HepG2 (cell line): Measurements from ENCODE around the gene SLC29A2. TPM values are rescaled to one million over a fixed set of nuclear protein-coding genes. Genes with fewer than 3 reads are reported as not detected.
A peak's percentile ranks its signal among the peaks of the same experiment; 100 is the strongest.

ENCODE experiments used
- ADNP ChIP-seq: sonication (generic); formaldehyde crosslinking; IDR thresholded peaks from 2 replicates; pipeline ENCODE4 v1.4.0; 2020; ENCODE audit warnings: missing genetic modification reagents
- ARID3A ChIP-seq: IDR thresholded peaks from 2 replicates; pipeline ENCODE4 v1.6.1; 2012; ENCODE audit warnings: low read depth, low read length, improper control_type of control experiment
- GABPA ChIP-seq, 2 experiments: IDR thresholded peaks; 2 replicates each; pipeline ENCODE4 v1.6.1; 2011 to 2016; ENCODE audit warnings: low read depth in 2 of 2, low read length in 1 of 2, missing biosample characterization in 1 of 2, missing genetic modification characterization in 1 of 2
- GATAD2A ChIP-seq: IDR thresholded peaks from 2 replicates; pipeline ENCODE4 v1.6.1; 2016
- GRHL1 ChIP-seq: sonication (generic); formaldehyde crosslinking; conservative IDR thresholded peaks from 2 replicates; pipeline ENCODE4 v1.8.0; 2022; ENCODE audit warnings: missing genetic modification reagents
- HNF1B ChIP-seq: sonication (generic); formaldehyde crosslinking; IDR thresholded peaks from 2 replicates; pipeline ENCODE4 v1.5.1; 2020; ENCODE audit warnings: mild to moderate bottlenecking, moderate library complexity, missing genetic modification reagents
- HOXD1 ChIP-seq: sonication (generic); formaldehyde crosslinking; IDR thresholded peaks from 2 replicates; pipeline ENCODE4 v1.5.0; 2020; ENCODE audit warnings: missing genetic modification reagents
- JUND ChIP-seq: sonication (generic); formaldehyde crosslinking; IDR thresholded peaks from 2 replicates; pipeline ENCODE4 v1.8.0; 2022; ENCODE audit warnings: mild to moderate bottlenecking, missing genetic modification reagents
- MTF1 ChIP-seq: sonication (generic); formaldehyde crosslinking; IDR thresholded peaks from 2 replicates; pipeline ENCODE4 v1.5.0; 2020; ENCODE audit warnings: missing genetic modification reagents
- MYPOP ChIP-seq: sonication (generic); formaldehyde crosslinking; IDR thresholded peaks from 2 replicates; pipeline ENCODE4 v1.8.1; 2023; ENCODE audit warnings: mild to moderate bottlenecking, moderate library complexity, missing genetic modification reagents
- NBN ChIP-seq: fragments of 450-650 bp; conservative IDR thresholded peaks from 2 replicates; pipeline ENCODE4 v1.6.1; 2017
- NFKB2 ChIP-seq: sonication (generic); formaldehyde crosslinking; IDR thresholded peaks from 2 replicates; pipeline ENCODE4 v1.4.0; 2020; ENCODE audit warnings: missing genetic modification reagents, borderline replicate concordance
- NR0B2 ChIP-seq: sonication (generic); formaldehyde crosslinking; IDR thresholded peaks from 2 replicates; pipeline ENCODE4 v1.4.0; 2020; ENCODE audit warnings: mild to moderate bottlenecking, missing genetic modification reagents
- POLR2A ChIP-seq, 2 experiments: IDR thresholded peaks; 2 replicates each; pipeline ENCODE4 v1.6.1; 2011; ENCODE audit warnings: low read depth in 2 of 2, low read length in 2 of 2, mild to moderate bottlenecking in 1 of 2, moderate library complexity in 1 of 2; ENCODE audit not compliant: insufficient read depth in 1 of 2
- RBAK ChIP-seq: sonication (generic); formaldehyde crosslinking; IDR thresholded peaks from 2 replicates; pipeline ENCODE4 v1.5.1; 2020; ENCODE audit warnings: mild to moderate bottlenecking, missing genetic modification reagents
- REL ChIP-seq: sonication (generic); formaldehyde crosslinking; conservative IDR thresholded peaks from 2 replicates; pipeline ENCODE4 v1.8.0; 2022; ENCODE audit warnings: mild to moderate bottlenecking, missing genetic modification reagents, moderate library complexity
- RELA ChIP-seq: sonication (generic); formaldehyde crosslinking; IDR thresholded peaks from 2 replicates; pipeline ENCODE4 v1.4.0; 2020; ENCODE audit warnings: missing genetic modification reagents
- RFX1 ChIP-seq: fragments of 450-650 bp; IDR thresholded peaks from 2 replicates; pipeline ENCODE4 v1.6.1; 2017
- SATB2 ChIP-seq: sonication (generic); formaldehyde crosslinking; IDR thresholded peaks from 2 replicates; pipeline ENCODE4 v1.5.0; 2020; ENCODE audit warnings: missing genetic modification reagents
- SIX4 ChIP-seq: sonication (generic); formaldehyde crosslinking; IDR thresholded peaks from 2 replicates; pipeline ENCODE4 v1.4.0; 2020; ENCODE audit warnings: missing genetic modification reagents
- THAP11 ChIP-seq: IDR thresholded peaks from 2 replicates; pipeline ENCODE4 v1.6.1; 2016; ENCODE audit warnings: missing biosample characterization, missing genetic modification reagents
- ZFAT ChIP-seq: sonication (generic); formaldehyde crosslinking; conservative IDR thresholded peaks from 2 replicates; pipeline ENCODE4 v1.8.1; 2023; ENCODE audit warnings: missing genetic modification reagents, inconsistent platforms
- ZNF558 ChIP-seq: sonication (generic); formaldehyde crosslinking; IDR thresholded peaks from 2 replicates; pipeline ENCODE4 v1.9.0; 2022; ENCODE audit warnings: mild to moderate bottlenecking, missing genetic modification reagents, borderline replicate concordance
- ZNF782 ChIP-seq: sonication (generic); formaldehyde crosslinking; IDR thresholded peaks from 2 replicates; pipeline ENCODE4 v1.4.0; 2020; ENCODE audit warnings: missing genetic modification reagents, mild to moderate bottlenecking, borderline replicate concordance
- ZNF788 ChIP-seq: sonication (generic); formaldehyde crosslinking; IDR thresholded peaks from 2 replicates; pipeline ENCODE4 v1.5.0; 2020; ENCODE audit warnings: mild to moderate bottlenecking, missing genetic modification reagents, borderline replicate concordance
- ZNF878 ChIP-seq: sonication (generic); formaldehyde crosslinking; IDR thresholded peaks from 2 replicates; pipeline ENCODE4 v1.8.1; 2023; ENCODE audit warnings: mild to moderate bottlenecking, missing genetic modification reagents, moderate library complexity
- polyA plus RNA-seq, 8 experiments: library from polyadenylated mRNA; depleted of rRNA in 3 of 8; stranded (reverse) in 7 of 8; unstranded in 1 of 8; fragments of >200 nt; fragmentation: Illumina TruSeq in 4 of 8; extraction: Trizol in 4 of 8; gene quantifications; 2 replicates each; pipeline versions ENCODE4 v1.2.1 to v1.2.3, GENCODE V29; 2011 to 2016; ENCODE audit warnings: low read depth in 4 of 8, missing spikeins in 1 of 8, mixed read lengths in 1 of 8; ENCODE audit not compliant: insufficient read depth in 1 of 8
- total RNA-seq, 5 experiments: library from RNA; depleted of rRNA; stranded (reverse); fragments of >200 nt; fragmentation: Illumina TruSeq; extraction: Trizol; gene quantifications; 2 replicates each; pipeline ENCODE4 v1.2.3, GENCODE V29; 2016; ENCODE audit warnings: low read depth in 1 of 5

The SLC29A2 gene
- total and polyA plus RNA-seq, 2 of the 13 experiments (the other 11 are each of a cell fraction or from before 2014, with no cell fraction given) = 0.63 to 0.66 TPM

- TF ChIP-seq POLR2A (IDR thresholded peaks at IDR 0.05; ENCODE audit: insufficient read depth in 1 of 2, low read depth in 2 of 2, low read length in 2 of 2) (peak in 1 of 2 experiments; percentile 14; a peak in 1 of 4 replicates), NBN (no peak), RBAK (CRISPR knock-in tag) (no peak), ARID3A (no peak), ADNP (CRISPR knock-in tag) (no peak), ZFAT (CRISPR knock-in tag) (no peak), NR0B2 (CRISPR knock-in tag) (0 out of 2 replicates have a peak, but pooled peaks have one; percentile 6), GATAD2A (no peak), GABPA (IDR thresholded peaks at IDR 0.05; ENCODE audit: low read depth, low read length) (no peak), GABPA (CRISPR knock-in tag; IDR thresholded peaks at IDR 0.05; ENCODE audit: low read depth) (no peak), ZNF788 (CRISPR knock-in tag) (no peak), MTF1 (no peak), HOXD1 (CRISPR knock-in tag) (no peak), NFKB2 (CRISPR knock-in tag) (no peak), SIX4 (CRISPR knock-in tag) (no peak), HNF1B (CRISPR knock-in tag) (no peak), MYPOP (CRISPR knock-in tag) (no peak), GRHL1 (CRISPR knock-in tag) (no peak), THAP11 (no peak), ZNF878 (no peak), REL (CRISPR knock-in tag) (no peak; the same call in 1 of the 2 replicates), RELA (CRISPR knock-in tag) (no peak), ZNF782 (CRISPR knock-in tag) (no peak), SATB2 (no peak), JUND (CRISPR knock-in tag) (no peak), ZNF558 (0 out of 2 replicates have a peak, but pooled peaks have one; percentile 2), RFX1 (no peak)
These were observed 35.9 kb downstream of the SLC29A2 start (continued) for GRCh38 chr11:66335531-66336233.
